CD4-positive, alpha-beta memory T cell (primary cell): ENCODE results near the gene SLC37A1. TPM values are rescaled to one million over a fixed set of nuclear protein-coding genes. Genes with fewer than 3 reads are reported as not detected.

Experiments
- CTCF ChIA-PET: fragments of 350-600 bp; sonication (Branson Sonifier 250); formaldehyde crosslinking; loops from one replicate; lab custom pipeline; 2021; ENCODE audit warnings: inconsistent platforms; ENCODE audit not compliant: partially characterized antibody; lab: Charles Lee
- POLR2A ChIA-PET: fragments of 350-600 bp; sonication (Branson Sonifier 250); formaldehyde crosslinking; loops from one replicate; lab custom pipeline; 2021; ENCODE audit not compliant: partially characterized antibody; lab: Charles Lee
- DNase-seq, 5 donors: peaks; one replicate each; pipeline versions ENCODE4 v3.0.0 to v3.0.0-alpha.2; 2020 to 2022; ENCODE audit warnings: mixed read lengths in 1 of 5
- H3K27ac ChIP-seq: one replicate; pipeline ENCODE4 v1.7.0; 2013; ENCODE audit warnings: low read depth, low read length
- H3K27me3 ChIP-seq: 2 replicates; pipeline ENCODE4 v1.7.0; 2013; ENCODE audit warnings: mild to moderate bottlenecking, low read length, moderate library complexity; ENCODE audit not compliant: insufficient read depth
- H3K36me3 ChIP-seq: 2 replicates; pipeline ENCODE4 v1.7.0; 2013; ENCODE audit warnings: mild to moderate bottlenecking, low read length, moderate library complexity; ENCODE audit not compliant: insufficient read depth
- H3K4me1 ChIP-seq: 2 replicates; pipeline ENCODE4 v1.7.0; 2013; ENCODE audit warnings: mild to moderate bottlenecking, low read length, moderate library complexity; ENCODE audit not compliant: insufficient read depth
- H3K4me3 ChIP-seq, 2 donors: one replicate each; pipeline ENCODE4 v1.7.0; 2013; ENCODE audit warnings: low read length in 2 of 2, mild to moderate bottlenecking in 1 of 2
- H3K9me3 ChIP-seq, 2 donors: one replicate each; pipeline ENCODE4 v1.7.0; 2013; ENCODE audit warnings: low read length in 2 of 2, control low read depth in 1 of 2; ENCODE audit not compliant: control insufficient read depth in 1 of 2
- H3K27ac Mint-ChIP-seq, 7 donors: one replicate each; pipeline ENCODE4 v1.8.0; 2020 to 2021; ENCODE audit warnings: mixed read lengths in 7 of 7, mild to moderate bottlenecking in 6 of 7, inconsistent platforms in 3 of 7, moderate library complexity in 3 of 7
- H3K27me3 Mint-ChIP-seq, 2 donors: one replicate each; pipeline ENCODE4 v1.8.0; 2020 to 2021; ENCODE audit warnings: mixed read lengths in 2 of 2
- H3K36me3 Mint-ChIP-seq, 2 donors: one replicate each; pipeline ENCODE4 v1.8.0; 2020 to 2021; ENCODE audit warnings: mixed read lengths in 2 of 2, inconsistent platforms in 1 of 2, mild to moderate bottlenecking in 1 of 2
- H3K4me1 Mint-ChIP-seq, 4 donors: one replicate each; pipeline ENCODE4 v1.8.0; 2020 to 2021; ENCODE audit warnings: mixed read lengths in 4 of 4, mild to moderate bottlenecking in 1 of 4
- H3K4me3 Mint-ChIP-seq, 8 donors: one replicate each; pipeline ENCODE4 v1.8.0; 2020 to 2021; ENCODE audit warnings: mixed read lengths in 8 of 8, mild to moderate bottlenecking in 7 of 8, moderate library complexity in 6 of 8, inconsistent platforms in 3 of 8
- H3K9me3 Mint-ChIP-seq, 8 donors: one replicate each; pipeline ENCODE4 v1.8.0; 2020 to 2021; ENCODE audit warnings: mixed read lengths in 8 of 8, mild to moderate bottlenecking in 5 of 8, inconsistent platforms in 3 of 8, moderate library complexity in 1 of 8
- intact Hi-C: fragments of 100-400 bp; cut with micrococcal nuclease; formaldehyde crosslinking; loops from one replicate; pipeline ENCODE4 v1.15.1; 2023
- polyA plus RNA-seq, 2 donors: library from polyadenylated mRNA; unstranded; fragments of 300-500 nt; fragmentation: Illumina TruSeq; gene quantifications; one replicate each; pipeline ENCODE4 v1.2.3, GENCODE V29; 2021
- total RNA-seq, 2 experiments: library from RNA; stranded (reverse); gene quantifications; one replicate each; pipeline ENCODE4 v1.2.3, GENCODE V29; 2021

SLC37A1 gene
- total and polyA plus RNA-seq, 4 experiments from 2014 or later = 4.7 to 18.5 (median 12.6) TPM

- DNase-seq = peak in 1 of 5 donors; percentile 53
- Histone ChIP-seq H3K27ac (no peak overlapping the region), H3K9me3 (no peaks in the 10 kb centered on the region), H3K27me3 (no peaks in the 10 kb centered on the region), H3K36me3 (no peaks in the 10 kb centered on the region), H3K4me1 (no peaks in the 10 kb centered on the region), H3K4me3 (no peak overlapping the region)
- POLR2A ChIA-PET = no interaction called here
- intact Hi-C loops = no loop called here
- no peaks in the 10 kb centered on the region for H3K4me1 Mint-ChIP-seq
- no peak overlapping the region for H3K4me3 Mint-ChIP-seq
- H3K27me3 Mint-ChIP-seq = peaks cover 3 to 7% of the 10 kb centered on the region in 2 donors
- H3K27ac Mint-ChIP-seq = no peak overlapping the region
- no peaks in the 10 kb centered on the region for H3K9me3 Mint-ChIP-seq
- CTCF ChIA-PET = no interaction called here
- H3K36me3 Mint-ChIP-seq = no peaks in the 10 kb centered on the region
Measured at GRCh38 chr21:42474043-42474831, 39.4 kb upstream of the SLC37A1 start.

GRCh38 chr21:42475036-42475435 lies 38.6 kb upstream of the SLC37A1 start:
- Mint-ChIP-seq H3K4me1 (no peaks in the 10 kb centered on the region), H3K27ac (no peak overlapping the region), H3K9me3 (no peaks in the 10 kb centered on the region), H3K4me3 (no peak overlapping the region), H3K36me3 (no peaks in the 10 kb centered on the region), H3K27me3 (peaks cover 3 to 7% of the 10 kb centered on the region in 2 donors)
- CTCF ChIA-PET = no interaction called here
- no peaks in the 10 kb centered on the region for H3K9me3 ChIP-seq
- intact Hi-C loops = no loop called here
- no peaks in the 10 kb centered on the region for H3K4me1 ChIP-seq
- no peaks in the 10 kb centered on the region for H3K27me3 ChIP-seq
- POLR2A ChIA-PET = no interaction called here
- H3K27ac ChIP-seq = no peak overlapping the region
- DNase-seq = no peak
- no peak overlapping the region for H3K4me3 ChIP-seq
- H3K36me3 ChIP-seq = no peaks in the 10 kb centered on the region

GRCh38 chr21:42475526-42476387 lies 37.9 kb upstream of the SLC37A1 start:
- Mint-ChIP-seq H3K9me3 (no peaks in the 10 kb centered on the region), H3K36me3 (no peaks in the 10 kb centered on the region), H3K27me3 (peaks cover 3 to 8% of the 10 kb centered on the region in 2 donors), H3K4me1 (no peaks in the 10 kb centered on the region), H3K27ac (peak overlapping the region in 1 of 7 donors; percentile 29), H3K4me3 (no peak overlapping the region)
- Histone ChIP-seq H3K4me1 (no peaks in the 10 kb centered on the region), H3K27me3 (no peaks in the 10 kb centered on the region), H3K27ac (no peak overlapping the region), H3K36me3 (no peaks in the 10 kb centered on the region), H3K4me3 (no peak overlapping the region), H3K9me3 (no peaks in the 10 kb centered on the region)
- POLR2A ChIA-PET = no interaction called here
- intact Hi-C loops = no loop called here
- no peak for DNase-seq
- CTCF ChIA-PET = no interaction called here

GRCh38 chr21:42476388-42477331 lies 37.0 kb upstream of the SLC37A1 start:
- H3K36me3 ChIP-seq = no peaks in the 10 kb centered on the region
- ChIA-PET CTCF (interaction anchor here (0.6 kb wide), 1 partner anchor 378 kb away, joined by 5 read pairs; no protein-coding TSS in a partner anchor), POLR2A (no interaction called here)
- no peaks in the 10 kb centered on the region for H3K4me1 Mint-ChIP-seq
- H3K4me3 Mint-ChIP-seq = no peak overlapping the region
- H3K4me3 ChIP-seq = no peak overlapping the region
- H3K27me3 ChIP-seq = no peaks in the 10 kb centered on the region
- H3K27me3 Mint-ChIP-seq = peaks cover 3 to 9% of the 10 kb centered on the region in 2 donors
- no peaks in the 10 kb centered on the region for H3K9me3 ChIP-seq
- DNase-seq = no peak
- H3K4me1 ChIP-seq = no peaks in the 10 kb centered on the region
- no peak overlapping the region for H3K27ac Mint-ChIP-seq
- H3K27ac ChIP-seq = no peak overlapping the region
- no peaks in the 10 kb centered on the region for H3K9me3 Mint-ChIP-seq
- intact Hi-C loops = no loop called here
- no peaks in the 10 kb centered on the region for H3K36me3 Mint-ChIP-seq

- no peak for DNase-seq
- H3K4me3 ChIP-seq = no peak overlapping the region
- Mint-ChIP-seq H3K27me3 (peaks cover 5 to 12% of the 10 kb centered on the region in 2 donors), H3K27ac (no peak overlapping the region), H3K4me3 (no peak overlapping the region), H3K9me3 (no peaks in the 10 kb centered on the region), H3K36me3 (no peaks in the 10 kb centered on the region), H3K4me1 (no peaks in the 10 kb centered on the region)
- no peaks in the 10 kb centered on the region for H3K4me1 ChIP-seq
- ChIA-PET CTCF (interaction anchor here (1.2 kb wide), 1 partner anchor 10 kb away, joined by 4 read pairs; no protein-coding TSS in a partner anchor), POLR2A (no interaction called here)
- H3K9me3 ChIP-seq = no peaks in the 10 kb centered on the region
- intact Hi-C loops = no loop called here
- H3K36me3 ChIP-seq = no peaks in the 10 kb centered on the region
- H3K27ac ChIP-seq = no peak overlapping the region
- no peaks in the 10 kb centered on the region for H3K27me3 ChIP-seq
Measured at GRCh38 chr21:42478504-42478903, 35.1 kb upstream of the SLC37A1 start.

- ChIA-PET POLR2A (no interaction called here), CTCF (no interaction called here)
- Mint-ChIP-seq H3K9me3 (no peaks in the 10 kb centered on the region), H3K4me3 (no peak overlapping the region), H3K27ac (no peak overlapping the region), H3K27me3 (peaks cover 1 to 7% of the 10 kb centered on the region in 2 donors), H3K4me1 (no peaks in the 10 kb centered on the region), H3K36me3 (no peaks in the 10 kb centered on the region)
- Histone ChIP-seq H3K36me3 (no peaks in the 10 kb centered on the region), H3K9me3 (no peaks in the 10 kb centered on the region), H3K27me3 (no peaks in the 10 kb centered on the region), H3K27ac (no peak overlapping the region), H3K4me3 (no peak overlapping the region), H3K4me1 (no peaks in the 10 kb centered on the region)
- DNase-seq = no peak
- intact Hi-C loops = no loop called here
Measured at GRCh38 chr21:42479582-42479981, 34.1 kb upstream of the SLC37A1 start.
